SK-N-SH treated with all-trans-retinoic acid at 6 μM for 48 hours (cell line): ENCODE data around the gene RNF113B.

Experiments used
- ARNTL ChIP-seq: fragments of 450-650 bp; formaldehyde crosslinking; IDR thresholded peaks from 2 replicates; pipeline ENCODE4 v1.5.0; 2020; ENCODE audit warnings: low read depth, mild to moderate bottlenecking, moderate library complexity, borderline replicate concordance
- BACH2 ChIP-seq: fragments of 250-450 bp; sonication (Bioruptor Pico); IDR thresholded peaks from 2 replicates; pipeline ENCODE4 v1.9.0; 2021; ENCODE audit warnings: mild to moderate bottlenecking, borderline replicate concordance
- CSDC2 ChIP-seq: fragments of 250-450 bp; sonication (Bioruptor Pico); IDR thresholded peaks from 2 replicates; pipeline ENCODE4 v1.5.0; 2020; ENCODE audit warnings: mild to moderate bottlenecking, moderate library complexity
- ESRRG ChIP-seq: fragments of 250-450 bp; sonication (Bioruptor Pico); IDR thresholded peaks from 2 replicates; pipeline ENCODE4 v1.6.1; 2021; ENCODE audit warnings: mild to moderate bottlenecking
- GLIS3 ChIP-seq: fragments of 250-450 bp; sonication (Bioruptor Pico); IDR thresholded peaks from 2 replicates; pipeline ENCODE4 v1.5.0; 2020; ENCODE audit warnings: mild to moderate bottlenecking, moderate library complexity
- ISL1 ChIP-seq: fragments of 250-450 bp; sonication (Bioruptor Pico); IDR thresholded peaks from 2 replicates; pipeline ENCODE4 v2.1.2; 2022; ENCODE audit warnings: mild to moderate bottlenecking, moderate library complexity
- SNAI2 ChIP-seq: fragments of 250-450 bp; sonication (Bioruptor Pico); IDR thresholded peaks from 2 replicates; pipeline ENCODE4 v1.5.0; 2020; ENCODE audit warnings: mild to moderate bottlenecking, moderate library complexity
- TOX ChIP-seq: fragments of 250-450 bp; sonication (Bioruptor Pico); IDR thresholded peaks from 2 replicates; pipeline ENCODE4 v1.8.0; 2021; ENCODE audit warnings: mild to moderate bottlenecking, moderate library complexity, borderline replicate concordance
- ZFP3 ChIP-seq: fragments of 250-450 bp; sonication (Bioruptor Pico); IDR thresholded peaks from 2 replicates; pipeline ENCODE4 v1.5.0; 2020; ENCODE audit warnings: mild to moderate bottlenecking, moderate library complexity
- ZFP30 ChIP-seq: fragments of 450-650 bp; formaldehyde crosslinking; IDR thresholded peaks from 2 replicates; pipeline ENCODE4 v1.5.0; 2022; ENCODE audit warnings: mild to moderate bottlenecking, moderate library complexity
- ZNF70 ChIP-seq: fragments of 450-650 bp; formaldehyde crosslinking; IDR thresholded peaks from 2 replicates; pipeline ENCODE4 v1.5.0; 2020; ENCODE audit warnings: mild to moderate bottlenecking, moderate library complexity
- TF ChIP-seq, protein P1 (sequence below): fragments of 250-450 bp; sonication (Bioruptor Pico); IDR thresholded peaks from 2 replicates; pipeline ENCODE4 v1.5.0; 2020; ENCODE audit warnings: mild to moderate bottlenecking, moderate library complexity
- TF ChIP-seq, protein P2 (sequence below): fragments of 250-450 bp; sonication (Bioruptor Pico); IDR thresholded peaks from 2 replicates; pipeline ENCODE4 v1.5.1; 2020; ENCODE audit warnings: low read depth, mild to moderate bottlenecking, moderate library complexity

DNA sequence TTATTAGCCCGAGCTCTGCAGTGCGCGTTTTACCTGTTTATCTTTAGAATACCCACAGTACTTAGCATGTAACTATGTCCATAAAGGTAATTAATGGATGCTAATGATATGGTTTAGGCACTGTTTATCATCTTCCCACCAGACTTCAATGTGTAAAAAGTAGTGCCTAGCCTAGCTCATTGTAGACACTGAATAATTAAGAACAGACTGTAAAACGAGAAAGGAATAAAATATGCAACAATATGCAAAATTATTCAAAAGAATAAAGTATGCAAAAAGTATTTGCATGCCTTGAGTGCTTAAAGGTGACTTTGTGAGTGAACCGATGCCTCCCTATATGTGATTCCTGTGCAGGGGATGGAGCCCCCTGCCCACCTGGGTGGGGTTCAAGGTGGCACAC is 35.7 kb upstream of the RNF113B start:
- TF ChIP-seq ISL1 (CRISPR knock-in tag), result no peak
- TF ChIP-seq ZFP3 (CRISPR knock-in tag), result no peak
- TF ChIP-seq, protein P1, sequence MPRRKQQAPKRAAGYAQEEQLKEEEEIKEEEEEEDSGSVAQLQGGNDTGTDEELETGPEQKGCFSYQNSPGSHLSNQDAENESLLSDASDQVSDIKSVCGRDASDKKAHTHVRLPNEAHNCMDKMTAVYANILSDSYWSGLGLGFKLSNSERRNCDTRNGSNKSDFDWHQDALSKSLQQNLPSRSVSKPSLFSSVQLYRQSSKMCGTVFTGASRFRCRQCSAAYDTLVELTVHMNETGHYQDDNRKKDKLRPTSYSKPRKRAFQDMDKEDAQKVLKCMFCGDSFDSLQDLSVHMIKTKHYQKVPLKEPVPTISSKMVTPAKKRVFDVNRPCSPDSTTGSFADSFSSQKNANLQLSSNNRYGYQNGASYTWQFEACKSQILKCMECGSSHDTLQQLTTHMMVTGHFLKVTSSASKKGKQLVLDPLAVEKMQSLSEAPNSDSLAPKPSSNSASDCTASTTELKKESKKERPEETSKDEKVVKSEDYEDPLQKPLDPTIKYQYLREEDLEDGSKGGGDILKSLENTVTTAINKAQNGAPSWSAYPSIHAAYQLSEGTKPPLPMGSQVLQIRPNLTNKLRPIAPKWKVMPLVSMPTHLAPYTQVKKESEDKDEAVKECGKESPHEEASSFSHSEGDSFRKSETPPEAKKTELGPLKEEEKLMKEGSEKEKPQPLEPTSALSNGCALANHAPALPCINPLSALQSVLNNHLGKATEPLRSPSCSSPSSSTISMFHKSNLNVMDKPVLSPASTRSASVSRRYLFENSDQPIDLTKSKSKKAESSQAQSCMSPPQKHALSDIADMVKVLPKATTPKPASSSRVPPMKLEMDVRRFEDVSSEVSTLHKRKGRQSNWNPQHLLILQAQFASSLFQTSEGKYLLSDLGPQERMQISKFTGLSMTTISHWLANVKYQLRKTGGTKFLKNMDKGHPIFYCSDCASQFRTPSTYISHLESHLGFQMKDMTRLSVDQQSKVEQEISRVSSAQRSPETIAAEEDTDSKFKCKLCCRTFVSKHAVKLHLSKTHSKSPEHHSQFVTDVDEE (CRISPR knock-in tag), result no peak
- TF ChIP-seq GLIS3, result no peak
- TF ChIP-seq ARNTL (CRISPR knock-in tag), result no peak
- TF ChIP-seq TOX (CRISPR knock-in tag), result no peak
- TF ChIP-seq ZNF70, result no peak
- TF ChIP-seq CSDC2 (CRISPR knock-in tag), result no peak
- no peak for TF ChIP-seq BACH2 (CRISPR knock-in tag)
- TF ChIP-seq, protein P2, sequence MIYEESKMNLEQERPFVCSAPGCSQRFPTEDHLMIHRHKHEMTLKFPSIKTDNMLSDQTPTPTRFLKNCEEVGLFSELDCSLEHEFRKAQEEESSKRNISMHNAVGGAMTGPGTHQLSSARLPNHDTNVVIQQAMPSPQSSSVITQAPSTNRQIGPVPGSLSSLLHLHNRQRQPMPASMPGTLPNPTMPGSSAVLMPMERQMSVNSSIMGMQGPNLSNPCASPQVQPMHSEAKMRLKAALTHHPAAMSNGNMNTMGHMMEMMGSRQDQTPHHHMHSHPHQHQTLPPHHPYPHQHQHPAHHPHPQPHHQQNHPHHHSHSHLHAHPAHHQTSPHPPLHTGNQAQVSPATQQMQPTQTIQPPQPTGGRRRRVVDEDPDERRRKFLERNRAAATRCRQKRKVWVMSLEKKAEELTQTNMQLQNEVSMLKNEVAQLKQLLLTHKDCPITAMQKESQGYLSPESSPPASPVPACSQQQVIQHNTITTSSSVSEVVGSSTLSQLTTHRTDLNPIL, result no peak
- TF ChIP-seq ZFP30 (CRISPR knock-in tag), result no peak
- TF ChIP-seq SNAI2 (CRISPR knock-in tag), result no peak
- no peak for TF ChIP-seq ESRRG (CRISPR knock-in tag)
